ENCODE measurements around the gene PDLIM5.

- TF ChIP-seq ATF3 (IDR thresholded peaks at IDR 0.05; ENCODE audit: insufficient read depth, low read depth, low read length) (no peak), ATF2 (IDR thresholded peaks at IDR 0.05; ENCODE audit: low read length) (no peak), CTCF (IDR thresholded peaks at IDR 0.05; ENCODE audit: control extremely low read depth in 1 of 3, insufficient read depth in 1 of 3, low read depth in 1 of 3, low read length in 3 of 3) (no peak), TBP (IDR thresholded peaks at IDR 0.05; ENCODE audit: low read depth, low read length) (no peak), RXRA (IDR thresholded peaks at IDR 0.05; ENCODE audit: insufficient read depth, low read depth, low read length) (no peak), TCF12 (IDR thresholded peaks at IDR 0.05; ENCODE audit: low read depth, low read length) (no peak), EP300 (IDR thresholded peaks at IDR 0.05; ENCODE audit: borderline replicate concordance in 1 of 2, low read depth in 2 of 2, low read length in 2 of 2) (no peak), RBBP5 (IDR thresholded peaks at IDR 0.05; ENCODE audit: borderline replicate concordance, low read depth, low read length) (no peak), POLR2AphosphoS5 (IDR thresholded peaks at IDR 0.05; ENCODE audit: low read depth, low read length) (no peak), KDM5A (IDR thresholded peaks at IDR 0.05; ENCODE audit: low read length) (no peak), RNF2 (IDR thresholded peaks at IDR 0.05; ENCODE audit: borderline replicate concordance, low read depth, low read length, missing control alignments, poor library complexity, severe bottlenecking) (no peak), MAX (IDR thresholded peaks at IDR 0.05) (no peak), CHD7 (IDR thresholded peaks at IDR 0.05; ENCODE audit: insufficient replicate concordance, low read length) (no peak)
Observed at GRCh38 chr4:94409375-94409679, 42.4 kb upstream of the PDLIM5 start.

Measured in H1 (cell line).